ENCODE results near the gene LUZP2.

LUZP2 gene

GRCh38 chr11:24496736-24497725 lies at the start of gene LUZP2:
LUZP2 (plus strand) TSS chr11:24497053.
- TF ChIP-seq CTCF (IDR thresholded peaks at IDR 0.05; ENCODE audit: low read depth, low read length): peak; percentile 31; the same call in 1 of the 2 replicates
- Histone ChIP-seq H3K36me3 (no peaks in the 10 kb centered on the region), H3K27me3 (ENCODE audit: insufficient read depth, low read depth, severe bottlenecking) (peaks cover 9% of the 10 kb centered on the region), H3K9me3 (ENCODE audit: severe bottlenecking) (no peaks in the 10 kb centered on the region), H3K4me3 (ENCODE audit: low read depth, low read length) (peak within 1 kb of the TSS; percentile 50), H3K27ac (peak within 1 kb of the TSS; percentile 36)
- peak; percentile 46 for DNase-seq

GRCh38 chr11:24453129-24453718 lies 43.6 kb upstream of the LUZP2 start:
- Histone ChIP-seq H3K9me3 (ENCODE audit: severe bottlenecking) (no peaks in the 10 kb centered on the region), H3K27ac (no peak overlapping the region), H3K4me3 (ENCODE audit: low read depth, low read length) (no peak overlapping the region), H3K27me3 (ENCODE audit: insufficient read depth, low read depth, severe bottlenecking) (peaks cover 3% of the 10 kb centered on the region), H3K36me3 (no peaks in the 10 kb centered on the region)
- no peak for DNase-seq
- TF ChIP-seq CTCF (IDR thresholded peaks at IDR 0.05; ENCODE audit: low read depth, low read length): no peak

- DNase-seq: no peak
- Histone ChIP-seq H3K4me3 (ENCODE audit: low read depth, low read length) (no peak overlapping the region), H3K27ac (no peak overlapping the region), H3K9me3 (ENCODE audit: severe bottlenecking) (no peaks in the 10 kb centered on the region), H3K27me3 (ENCODE audit: insufficient read depth, low read depth, severe bottlenecking) (peaks cover 3% of the 10 kb centered on the region), H3K36me3 (no peaks in the 10 kb centered on the region)
- TF ChIP-seq CTCF (IDR thresholded peaks at IDR 0.05; ENCODE audit: low read depth, low read length): no peak
These were observed 38.9 kb upstream of the LUZP2 start for GRCh38 chr11:24457985-24458384.

GRCh38 chr11:24470431-24470830 lies 26.4 kb upstream of the LUZP2 start:
- Histone ChIP-seq H3K9me3 (ENCODE audit: severe bottlenecking) (no peaks in the 10 kb centered on the region), H3K4me3 (ENCODE audit: low read depth, low read length) (no peak overlapping the region), H3K27ac (no peak overlapping the region), H3K27me3 (ENCODE audit: insufficient read depth, low read depth, severe bottlenecking) (no peaks in the 10 kb centered on the region), H3K36me3 (no peaks in the 10 kb centered on the region)
- TF ChIP-seq CTCF (IDR thresholded peaks at IDR 0.05; ENCODE audit: low read depth, low read length): no peak
- DNase-seq: no peak

- H3K36me3 ChIP-seq: no peaks in the 10 kb centered on the region
- no peaks in the 10 kb centered on the region for H3K27me3 ChIP-seq (ENCODE audit: insufficient read depth, low read depth, severe bottlenecking)
- H3K27ac ChIP-seq: no peak overlapping the region
- no peak for TF ChIP-seq CTCF (IDR thresholded peaks at IDR 0.05; ENCODE audit: low read depth, low read length)
- no peak overlapping the region for H3K4me3 ChIP-seq (ENCODE audit: low read depth, low read length)
- no peaks in the 10 kb centered on the region for H3K9me3 ChIP-seq (ENCODE audit: severe bottlenecking)
- DNase-seq: no peak
These were observed 25.8 kb upstream of the LUZP2 start for GRCh38 chr11:24471084-24471483.
